Measurements from ENCODE around the gene SPINK4.

SPINK4 gene

GRCh38 chr9:33291031-33291397, 51.0 kb downstream of the SPINK4 start:
- Histone ChIP-seq H3K36me3 (replicated peaks; ENCODE audit: insufficient read depth, low read length) (peaks cover 4% of the 10 kb centered on the region), H2AFZ (ENCODE audit: low read length) (no peak overlapping the region), H3K9me2 (replicated peaks; ENCODE audit: insufficient read depth, low read length) (no peaks in the 10 kb centered on the region), H3K27me3 (replicated peaks; ENCODE audit: insufficient read depth, low read length) (no peaks in the 10 kb centered on the region), H3F3A (ENCODE audit: insufficient read depth, low read length) (peaks cover 46% of the 10 kb centered on the region), H4K20me1 (ENCODE audit: insufficient read depth, low read length) (no peaks in the 10 kb centered on the region), H3K9ac (ENCODE audit: low read length) (peak overlapping the region; percentile 98), H3K27ac (ENCODE audit: low read length) (peak overlapping the region; percentile 97), H3K4me1 (ENCODE audit: low read length) (peaks cover 46% of the 10 kb centered on the region), H3K4me3 (ENCODE audit: low read length) (peak overlapping the region; percentile 96), H3K4me2 (ENCODE audit: low read depth, low read length) (peak overlapping the region; percentile 62), H3K9me3 (replicated peaks; ENCODE audit: insufficient read depth, low read length) (no peaks in the 10 kb centered on the region), H3K79me2 (ENCODE audit: low read length) (peaks cover 57% of the 10 kb centered on the region)
- DNase-seq, result peak; percentile 16
- TF ChIP-seq EZH2phosphoT487 (IDR thresholded peaks at IDR 0.05; ENCODE audit: low read length), result no peak
- peak; percentile 16; the same call in 1 of the 2 replicates for TF ChIP-seq CTCF (IDR thresholded peaks at IDR 0.05; ENCODE audit: low read length)

GRCh38 chr9:33291901-33292300, 51.9 kb downstream of the SPINK4 start:
- H3K79me2 ChIP-seq (ENCODE audit: low read length), result peaks cover 66% of the 10 kb centered on the region
- H3K36me3 ChIP-seq (replicated peaks; ENCODE audit: insufficient read depth, low read length), result peaks cover 4% of the 10 kb centered on the region
- no peaks in the 10 kb centered on the region for H4K20me1 ChIP-seq (ENCODE audit: insufficient read depth, low read length)
- H3K9me2 ChIP-seq (replicated peaks; ENCODE audit: insufficient read depth, low read length), result no peaks in the 10 kb centered on the region
- TF ChIP-seq EZH2phosphoT487 (IDR thresholded peaks at IDR 0.05; ENCODE audit: low read length) (no peak), CTCF (IDR thresholded peaks at IDR 0.05; ENCODE audit: low read length) (no peak), EZH2 (optimal IDR thresholded peaks at IDR 0.05; ENCODE audit: low read depth, low read length) (no peak)
- no peaks in the 10 kb centered on the region for H3K9me3 ChIP-seq (replicated peaks; ENCODE audit: insufficient read depth, low read length)
- no peak for DNase-seq
- H2AFZ ChIP-seq (ENCODE audit: low read length), result no peak overlapping the region
- peaks cover 53% of the 10 kb centered on the region for H3F3A ChIP-seq (ENCODE audit: insufficient read depth, low read length)
- no peak overlapping the region for H3K27ac ChIP-seq (ENCODE audit: low read length)
- H3K27me3 ChIP-seq (replicated peaks; ENCODE audit: insufficient read depth, low read length), result no peaks in the 10 kb centered on the region
- peak overlapping the region; percentile 30 for H3K4me2 ChIP-seq (ENCODE audit: low read depth, low read length)
- no peak overlapping the region for H3K9ac ChIP-seq (ENCODE audit: low read length)
- no peak overlapping the region for H3K4me3 ChIP-seq (ENCODE audit: low read length)
- peaks cover 55% of the 10 kb centered on the region for H3K4me1 ChIP-seq (ENCODE audit: low read length)

- H3K9me2 ChIP-seq (replicated peaks; ENCODE audit: insufficient read depth, low read length), result no peaks in the 10 kb centered on the region
- H3F3A ChIP-seq (ENCODE audit: insufficient read depth, low read length), result peaks cover 58% of the 10 kb centered on the region
- H2AFZ ChIP-seq (ENCODE audit: low read length), result no peak overlapping the region
- H3K9ac ChIP-seq (ENCODE audit: low read length), result no peak overlapping the region
- no peak for TF ChIP-seq CTCF (IDR thresholded peaks at IDR 0.05; ENCODE audit: low read length)
- TF ChIP-seq EZH2 (optimal IDR thresholded peaks at IDR 0.05; ENCODE audit: low read depth, low read length), result no peak
- H4K20me1 ChIP-seq (ENCODE audit: insufficient read depth, low read length), result no peaks in the 10 kb centered on the region
- H3K4me1 ChIP-seq (ENCODE audit: low read length), result peaks cover 69% of the 10 kb centered on the region
- peaks cover 79% of the 10 kb centered on the region for H3K79me2 ChIP-seq (ENCODE audit: low read length)
- no peak overlapping the region; the same call in 1 of the 2 replicates for H3K27ac ChIP-seq (ENCODE audit: low read length)
- peak overlapping the region; percentile 55; the same call in 1 of the 2 replicates for H3K4me2 ChIP-seq (ENCODE audit: low read depth, low read length)
- no peak for DNase-seq
- no peak overlapping the region for H3K4me3 ChIP-seq (ENCODE audit: low read length)
- H3K9me3 ChIP-seq (replicated peaks; ENCODE audit: insufficient read depth, low read length), result no peaks in the 10 kb centered on the region
- H3K27me3 ChIP-seq (replicated peaks; ENCODE audit: insufficient read depth, low read length), result no peaks in the 10 kb centered on the region
- H3K36me3 ChIP-seq (replicated peaks; ENCODE audit: insufficient read depth, low read length), result peaks cover 4% of the 10 kb centered on the region
Observed at GRCh38 chr9:33293782-33294181, 53.8 kb downstream of the SPINK4 start.
